Cardiac muscle cell (in vitro differentiated cells and primary cell): ENCODE data around the gene LARP4B. TPM values are rescaled to one million over a fixed set of nuclear protein-coding genes. Genes with fewer than 3 reads are reported as not detected.

Experiments used
- DNase-seq, 2 donors: peaks; one replicate each; pipeline versions ENCODE4 v3.0.0 to v3.0.0-alpha.2; 2010 to 2017; ENCODE audit warnings: low read depth in 1 of 2, low spot score in 1 of 2
- H3K27ac ChIP-seq: fragments of 200-600 bp; sonication (generic); 2 replicates; pipeline ENCODE4 v1.5.1; 2016
- H3K27me3 ChIP-seq: fragments of 200-600 bp; sonication (generic); 2 replicates; pipeline ENCODE4 v1.6.0; 2016; ENCODE audit warnings: control low read depth
- H3K36me3 ChIP-seq: fragments of 200-600 bp; sonication (generic); 2 replicates; pipeline ENCODE4 v1.5.1; 2016; ENCODE audit warnings: control low read depth
- H3K4me1 ChIP-seq: fragments of 200-600 bp; sonication (generic); 2 replicates; pipeline ENCODE4 v1.8.1; 2017; ENCODE audit warnings: low read depth, mild to moderate bottlenecking, mixed run types
- H3K4me3 ChIP-seq: fragments of 200-600 bp; sonication (generic); 2 replicates; pipeline ENCODE4 v1.5.1; 2016; ENCODE audit warnings: mild to moderate bottlenecking
- H3K9me3 ChIP-seq: fragments of 200-600 bp; sonication (generic); 2 replicates; pipeline ENCODE4 v1.5.1; 2017; ENCODE audit warnings: low read depth, mild to moderate bottlenecking, control low read depth
- polyA plus RNA-seq: library from polyadenylated mRNA; unstranded; fragments of >200 nt; fragmentation: Nextera tagmentation; extraction: Ambion mirVana; gene quantifications from 2 replicates; pipeline ENCODE4 v1.2.1, GENCODE V29; 2016
- total RNA-seq: library from RNA; depleted of rRNA; stranded (reverse); fragments of >200 nt; gene quantifications from 2 replicates; pipeline ENCODE4 v1.2.3, GENCODE V29; 2016
- TF ChIP-seq, protein P1 (sequence below): IDR thresholded peaks from 2 replicates; pipeline ENCODE4 v1.5.1; 2012; ENCODE audit warnings: low read depth, mild to moderate bottlenecking, low read length

LARP4B gene
- total and polyA plus RNA-seq, 2 experiments from 2014 or later = 23.4 to 36.2 TPM

DNA sequence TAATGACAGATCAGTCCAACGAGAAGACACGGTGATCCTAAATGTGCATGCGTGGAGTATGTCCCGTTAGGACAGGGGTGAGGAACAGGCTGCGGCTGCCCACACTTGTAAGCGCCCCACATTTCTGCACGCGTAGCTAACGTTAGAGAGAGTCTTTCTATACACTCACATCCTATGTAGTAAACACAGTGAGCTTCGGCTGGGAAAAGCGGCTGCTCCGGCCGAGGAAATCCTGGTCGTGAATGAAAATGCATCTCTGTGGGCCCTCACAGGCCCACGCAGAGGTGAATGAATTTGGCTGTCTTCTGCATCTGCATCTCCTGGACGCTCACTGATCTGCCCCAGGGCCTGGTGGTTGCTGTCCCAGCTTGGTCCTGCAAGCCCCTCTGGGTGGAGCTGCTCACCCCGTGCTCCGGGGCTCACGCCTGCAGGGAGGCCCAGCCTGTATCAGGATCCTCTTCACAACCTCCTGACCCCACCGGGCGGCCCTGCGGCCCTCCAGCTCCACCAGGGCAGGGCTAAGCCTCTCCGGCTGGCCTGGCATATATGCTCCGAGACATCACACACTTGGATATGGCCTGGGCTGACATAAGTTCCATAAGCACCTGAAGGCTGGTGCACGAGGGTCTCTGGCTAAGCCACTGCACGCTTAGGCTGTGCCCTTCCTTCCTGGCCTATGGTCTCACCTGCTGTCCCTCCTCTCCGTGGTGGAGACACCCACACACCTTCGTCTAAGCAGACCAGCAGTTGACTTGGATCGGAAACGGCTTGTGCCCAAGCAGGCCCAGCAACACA is 124.1 kb downstream of the LARP4B start:
- no peak overlapping the region for H3K27ac ChIP-seq
- DNase-seq = no peak
- H3K4me1 ChIP-seq = peaks cover 13% of the 10 kb centered on the region
- TF ChIP-seq, protein P1, sequence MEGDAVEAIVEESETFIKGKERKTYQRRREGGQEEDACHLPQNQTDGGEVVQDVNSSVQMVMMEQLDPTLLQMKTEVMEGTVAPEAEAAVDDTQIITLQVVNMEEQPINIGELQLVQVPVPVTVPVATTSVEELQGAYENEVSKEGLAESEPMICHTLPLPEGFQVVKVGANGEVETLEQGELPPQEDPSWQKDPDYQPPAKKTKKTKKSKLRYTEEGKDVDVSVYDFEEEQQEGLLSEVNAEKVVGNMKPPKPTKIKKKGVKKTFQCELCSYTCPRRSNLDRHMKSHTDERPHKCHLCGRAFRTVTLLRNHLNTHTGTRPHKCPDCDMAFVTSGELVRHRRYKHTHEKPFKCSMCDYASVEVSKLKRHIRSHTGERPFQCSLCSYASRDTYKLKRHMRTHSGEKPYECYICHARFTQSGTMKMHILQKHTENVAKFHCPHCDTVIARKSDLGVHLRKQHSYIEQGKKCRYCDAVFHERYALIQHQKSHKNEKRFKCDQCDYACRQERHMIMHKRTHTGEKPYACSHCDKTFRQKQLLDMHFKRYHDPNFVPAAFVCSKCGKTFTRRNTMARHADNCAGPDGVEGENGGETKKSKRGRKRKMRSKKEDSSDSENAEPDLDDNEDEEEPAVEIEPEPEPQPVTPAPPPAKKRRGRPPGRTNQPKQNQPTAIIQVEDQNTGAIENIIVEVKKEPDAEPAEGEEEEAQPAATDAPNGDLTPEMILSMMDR = no peak
- H3K36me3 ChIP-seq = peaks cover 19% of the 10 kb centered on the region
- H3K4me3 ChIP-seq = no peak overlapping the region
- H3K27me3 ChIP-seq = no peaks in the 10 kb centered on the region
- no peaks in the 10 kb centered on the region for H3K9me3 ChIP-seq

DNA sequence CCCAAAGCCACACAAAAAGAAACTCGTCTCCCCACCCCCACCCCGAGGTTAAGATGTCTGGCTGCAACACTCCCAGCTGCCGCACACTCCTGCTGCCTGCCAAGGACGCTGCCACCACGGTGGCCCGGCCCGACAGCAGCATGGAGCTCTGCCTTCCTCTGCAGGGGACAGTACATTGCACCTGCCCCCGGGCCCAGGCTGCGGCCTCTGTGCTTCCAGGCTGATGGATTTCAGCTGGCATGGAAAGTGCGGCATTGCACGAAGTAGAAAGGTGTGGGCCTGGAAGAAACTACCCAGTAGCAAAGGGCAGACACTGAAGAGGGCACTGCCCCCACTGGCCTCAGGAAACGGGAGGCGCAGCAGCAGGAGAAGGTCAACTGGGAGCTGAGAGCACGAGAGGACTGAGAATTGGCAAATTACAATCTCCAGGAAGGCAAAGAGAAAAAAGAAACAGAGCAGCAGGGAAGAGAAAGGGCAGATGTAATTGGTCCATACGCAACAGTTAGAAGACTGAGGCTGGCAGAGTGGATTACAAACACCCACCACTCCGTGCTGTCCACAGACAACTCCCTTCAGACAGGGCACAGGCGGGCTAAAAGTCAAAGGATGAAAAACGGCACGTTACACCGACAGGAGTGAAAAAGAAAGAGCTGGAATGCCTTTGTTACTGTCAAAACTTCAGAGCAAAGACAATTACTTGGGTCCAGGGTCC is 124.9 kb downstream of the LARP4B start:
- H3K27me3 ChIP-seq = no peaks in the 10 kb centered on the region
- DNase-seq = no peak
- no peak overlapping the region for H3K4me3 ChIP-seq
- H3K9me3 ChIP-seq = no peaks in the 10 kb centered on the region
- H3K36me3 ChIP-seq = peaks cover 12% of the 10 kb centered on the region
- H3K4me1 ChIP-seq = peaks cover 13% of the 10 kb centered on the region
- TF ChIP-seq, protein P1 = no peak
- no peak overlapping the region for H3K27ac ChIP-seq

DNA sequence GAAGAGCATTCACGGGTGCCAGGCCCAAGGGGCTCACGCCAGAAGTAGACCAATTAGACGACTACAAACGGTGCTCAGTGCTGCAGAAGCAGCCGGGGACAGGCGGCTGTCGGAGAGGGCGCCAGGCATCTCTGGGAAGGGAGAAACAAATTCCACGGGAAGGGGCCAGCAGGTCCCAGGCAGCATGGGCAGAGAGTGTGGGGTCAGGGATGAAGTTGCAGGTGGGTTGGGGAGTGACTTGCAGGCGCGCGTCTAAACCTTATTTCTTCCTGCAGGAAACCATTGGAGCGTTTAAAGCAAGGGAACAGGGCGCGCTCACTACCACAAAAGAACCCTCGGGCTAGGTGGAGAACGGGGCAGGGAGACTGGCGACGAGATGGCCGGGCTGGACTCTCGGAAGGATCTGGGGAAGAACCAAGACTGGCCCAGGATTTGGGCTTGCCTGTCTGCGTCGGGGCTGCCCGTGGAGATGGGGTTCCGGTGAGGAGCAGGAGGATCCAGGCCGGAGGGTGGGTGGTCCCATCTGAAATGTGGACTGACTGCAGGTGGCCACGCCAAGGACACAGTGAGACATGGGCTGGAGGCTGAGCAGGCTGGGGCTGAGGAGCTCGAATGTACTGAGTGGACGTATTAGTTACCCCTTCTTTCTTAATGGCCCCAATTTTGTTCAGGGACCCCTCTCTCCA is 125.7 kb downstream of the LARP4B start:
- no peak overlapping the region for H3K4me3 ChIP-seq
- no peak for DNase-seq
- no peaks in the 10 kb centered on the region for H3K9me3 ChIP-seq
- H3K27me3 ChIP-seq = no peaks in the 10 kb centered on the region
- TF ChIP-seq, protein P1 = no peak
- no peak overlapping the region for H3K27ac ChIP-seq
- H3K36me3 ChIP-seq = peaks cover 4% of the 10 kb centered on the region
- peaks cover 13% of the 10 kb centered on the region for H3K4me1 ChIP-seq

DNA sequence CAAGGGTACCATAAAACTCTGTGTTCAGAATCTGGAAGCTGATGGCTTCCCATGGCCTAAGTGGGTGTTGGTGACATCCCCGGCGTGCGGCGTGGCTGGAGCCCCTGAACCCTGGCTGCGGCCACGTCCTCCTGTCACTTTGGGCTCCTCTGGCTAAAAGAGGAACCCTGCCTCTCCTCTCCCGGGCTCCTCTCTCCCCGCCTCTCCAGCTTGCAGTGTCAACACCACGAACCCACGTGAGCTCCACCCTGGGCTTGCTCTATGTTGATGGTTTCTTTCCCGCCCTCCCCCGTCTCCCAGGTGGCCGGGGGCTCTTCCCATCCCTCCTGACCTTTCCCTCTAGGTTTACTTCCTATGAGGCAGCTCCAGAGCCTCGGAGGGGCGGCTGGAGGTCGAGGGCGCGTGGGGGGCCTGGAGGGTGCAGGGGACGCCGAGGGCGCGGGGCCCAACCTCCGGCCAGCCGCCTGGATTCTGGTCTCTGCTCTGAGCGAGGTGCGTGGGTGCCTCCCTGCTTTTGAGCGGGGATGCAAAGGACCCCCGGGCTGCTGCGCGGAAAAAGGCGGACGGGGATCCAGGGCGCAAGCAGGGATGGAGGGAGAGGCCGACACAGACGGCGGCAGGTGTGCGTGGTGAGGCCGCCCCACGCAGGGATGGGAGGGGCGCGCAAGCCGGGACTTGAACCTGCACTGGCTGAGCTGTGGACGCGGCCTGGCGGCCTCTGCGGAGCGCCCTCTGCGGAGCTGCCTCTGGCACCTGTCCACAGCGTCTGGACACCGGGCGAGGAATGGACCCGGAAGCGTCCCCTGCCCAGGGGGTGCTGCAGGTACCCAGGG is 126.5 kb downstream of the LARP4B start:
- no peak for DNase-seq
- peaks cover 13% of the 10 kb centered on the region for H3K4me1 ChIP-seq

More for the DNA sequence above, 126.5 kb downstream of the LARP4B start:
- Histone ChIP-seq H3K4me3 (no peak overlapping the region), H3K27ac (no peak overlapping the region), H3K36me3 (peaks cover 4% of the 10 kb centered on the region), H3K9me3 (no peaks in the 10 kb centered on the region), H3K27me3 (no peaks in the 10 kb centered on the region)
- TF ChIP-seq, protein P1 = no peak
